CD4-positive, alpha-beta T cell treated with Interferon alpha-2 for 1 hour (primary cell): ENCODE data around the gene NYAP1.
"Not testable (repeated sequence)": the region's sequence is repeated elsewhere in the genome, so short reads cannot be mapped to it uniquely, and the experiment has no call there.

Source experiments
- DNase-seq, 2 donors: peaks; one replicate each; pipeline ENCODE4 v3.0.0-alpha.2; 2020 to 2022

The NYAP1 gene

GRCh38 chr7:100483722-100484672 is at the start of gene NYAP1:
Gene NYAP1 (plus strand): TSS chr7:100483927. CDS start chr7:100485312, 1,385 bp downstream.
- peak; percentile 55 to 70 for DNase-seq

GRCh38 chr7:100434297-100435144 is 49.2 kb upstream of the NYAP1 start:
- no peak for DNase-seq

GRCh38 chr7:100435401-100436304 is 48.1 kb upstream of the NYAP1 start:
- DNase-seq, result peak; percentile 35 to 59

- no peak for DNase-seq
These were observed 46.3 kb upstream of the NYAP1 start for GRCh38 chr7:100437150-100438100.

- no peak for DNase-seq
These were observed 45.6 kb upstream of the NYAP1 start for GRCh38 chr7:100438172-100438571.

- not testable (repeated sequence) for DNase-seq
These were observed 45.0 kb upstream of the NYAP1 start for GRCh38 chr7:100438731-100439130.

- not testable (repeated sequence) for DNase-seq
These were observed 44.5 kb upstream of the NYAP1 start for GRCh38 chr7:100439244-100439643.

- no peak for DNase-seq
These were observed 41.8 kb upstream of the NYAP1 start for GRCh38 chr7:100441641-100442535.

- DNase-seq, result no peak
These were observed 40.5 kb upstream of the NYAP1 start for GRCh38 chr7:100443096-100443840.

- DNase-seq, result peak in 1 of 2 donors; percentile 29
These were observed 39.1 kb upstream of the NYAP1 start for GRCh38 chr7:100444311-100445278.

- DNase-seq, result no peak
These were observed 37.7 kb upstream of the NYAP1 start for GRCh38 chr7:100446040-100446439.

- not testable (repeated sequence) for DNase-seq
These were observed 36.4 kb upstream of the NYAP1 start for GRCh38 chr7:100447363-100447762.

GRCh38 chr7:100449190-100449795 is 34.4 kb upstream of the NYAP1 start:
- DNase-seq, result no peak

GRCh38 chr7:100452513-100452912 is 31.2 kb upstream of the NYAP1 start:
- no peak for DNase-seq

GRCh38 chr7:100453854-100454253 is 29.9 kb upstream of the NYAP1 start:
- DNase-seq, result not testable (repeated sequence)

GRCh38 chr7:100455206-100455605 is 28.5 kb upstream of the NYAP1 start:
- no peak for DNase-seq

- no peak for DNase-seq
These were observed 27.2 kb upstream of the NYAP1 start for GRCh38 chr7:100456562-100456961.

- no peak for DNase-seq
These were observed 26.7 kb upstream of the NYAP1 start for GRCh38 chr7:100457033-100457432.
